ENCODE results near the gene TRAF3IP3. TPM values are rescaled to one million over a fixed set of nuclear protein-coding genes. Genes with fewer than 3 reads are reported as not detected.

Gene TRAF3IP3
- total RNA-seq, 4 donors from 2014 or later = 1.2 to 10.3 (median 1.9) TPM

- H3K27me3 ChIP-seq = peaks cover 0 to 12% (median 0%) of the 10 kb centered on the region in 4 donors
- peaks cover 0 to 41% (median 6%) of the 10 kb centered on the region in 3 donors for H3K36me3 ChIP-seq
- intact Hi-C loops (cut with DNase I) = no loop called here
- H3K4me3 ChIP-seq = peak overlapping the region in 2 of 4 donors; percentile 72 to 79
- no peak for TF ChIP-seq CTCF (IDR thresholded peaks at IDR 0.05)
- no peak for TF ChIP-seq POLR2A (IDR thresholded peaks at IDR 0.05)
- peaks cover 2 to 89% (median 11%) of the 10 kb centered on the region in 3 donors for H3K4me1 ChIP-seq
- 60 to 68% methylated on average over 4 of the region's 4 CpGs for WGBS, 2 donors
- H3K27ac ChIP-seq = peak overlapping the region in 3 of 4 donors; percentile 18 to 98 (median 37)
- DNase-seq = no peak
- H3K9me3 ChIP-seq = no peaks in the 10 kb centered on the region
Measured at GRCh38 chr1:209802117-209802779, 46.4 kb downstream of the TRAF3IP3 start.

DNA sequence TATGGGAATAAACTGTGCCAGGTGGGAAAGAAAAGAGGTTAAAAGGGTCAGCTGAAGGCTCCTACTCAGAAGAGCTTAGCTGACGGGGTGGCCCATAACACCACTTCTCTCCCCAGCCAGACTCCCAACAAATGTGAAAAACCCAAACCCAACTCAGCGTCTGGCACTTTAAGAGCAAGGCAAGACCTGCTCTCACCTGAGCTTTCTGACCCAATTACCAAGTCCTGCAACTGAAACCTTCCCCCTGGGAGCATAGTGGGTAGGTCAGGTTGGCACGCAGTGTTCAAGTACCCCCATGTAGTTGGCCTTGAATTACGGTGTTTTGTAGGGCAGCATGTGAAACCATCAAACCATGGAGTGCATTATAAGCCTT, 46.9 kb downstream of the TRAF3IP3 start:
- TF ChIP-seq POLR2A (IDR thresholded peaks at IDR 0.05) (no peak), CTCF (IDR thresholded peaks at IDR 0.05) (no peak)
- no peak for DNase-seq
- Histone ChIP-seq H3K4me3 (peak overlapping the region in 3 of 4 donors; percentile 72 to 79 (median 77)), H3K4me1 (peaks cover 6 to 90% (median 7%) of the 10 kb centered on the region in 3 donors), H3K36me3 (peaks cover 0 to 36% (median 6%) of the 10 kb centered on the region in 3 donors), H3K27ac (peak overlapping the region in 3 of 4 donors; percentile 18 to 98 (median 37)), H3K9me3 (no peaks in the 10 kb centered on the region), H3K27me3 (peaks cover 0 to 12% (median 0%) of the 10 kb centered on the region in 4 donors)
- 61 to 73% methylated on average over 3 to 4 of the region's 4 CpGs for WGBS, 2 donors
- intact Hi-C loops (cut with DNase I) = no loop called here

- Histone ChIP-seq H3K36me3 (peaks cover 0 to 29% (median 6%) of the 10 kb centered on the region in 3 donors), H3K9me3 (no peaks in the 10 kb centered on the region), H3K27ac (peak overlapping the region in 3 of 4 donors; percentile 5 to 98 (median 18)), H3K4me1 (peaks cover 6 to 90% (median 11%) of the 10 kb centered on the region in 3 donors), H3K27me3 (peaks cover 0 to 12% (median 0%) of the 10 kb centered on the region in 4 donors), H3K4me3 (peak overlapping the region; percentile 1 to 79 (median 74))
- 38 to 40% methylated on average over 1 of the region's 1 CpG for WGBS, 2 donors
- DNase-seq = no peak
- intact Hi-C loops (cut with DNase I) = no loop called here
- TF ChIP-seq CTCF (IDR thresholded peaks at IDR 0.05) (no peak), POLR2A (IDR thresholded peaks at IDR 0.05) (no peak)
Measured at GRCh38 chr1:209803568-209803967, 47.7 kb downstream of the TRAF3IP3 start.

DNA sequence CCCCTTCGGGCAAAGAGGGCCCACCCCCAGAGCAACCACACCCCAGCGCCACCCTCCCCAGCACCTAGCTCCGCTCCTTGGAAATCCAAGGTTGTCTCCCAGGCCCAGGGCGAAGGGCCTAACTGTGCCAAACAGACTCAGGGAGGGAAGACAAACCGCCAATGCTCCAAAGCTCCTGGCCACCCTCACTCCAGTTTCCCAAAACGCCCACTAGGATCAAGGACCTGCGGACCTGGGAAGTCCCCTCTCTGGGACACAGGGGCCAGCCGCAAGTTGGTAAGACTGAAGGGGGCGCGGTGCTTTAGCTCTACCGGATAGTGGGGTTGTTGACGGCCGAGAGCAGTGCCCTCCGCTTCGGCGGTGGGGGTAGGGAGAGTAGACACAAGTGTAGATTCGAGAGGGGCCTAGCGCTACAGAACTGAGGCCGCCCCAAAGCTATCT, 49.5 kb downstream of the TRAF3IP3 start:
- peaks cover 6 to 89% (median 15%) of the 10 kb centered on the region in 3 donors for H3K4me1 ChIP-seq
- no peak for TF ChIP-seq CTCF (IDR thresholded peaks at IDR 0.05)
- no peak for TF ChIP-seq POLR2A (IDR thresholded peaks at IDR 0.05)
- H3K27ac ChIP-seq = peak overlapping the region; percentile 87 to 98 (median 97)
- 23 to 35% methylated on average over 10 to 15 of the region's 19 CpGs for WGBS, 2 donors
- H3K4me3 ChIP-seq = peak overlapping the region; percentile 60 to 79 (median 74)
- H3K9me3 ChIP-seq = no peaks in the 10 kb centered on the region
- H3K27me3 ChIP-seq = peaks cover 0 to 12% (median 0%) of the 10 kb centered on the region in 4 donors
- intact Hi-C loops (cut with DNase I) = no loop called here
- no peak for DNase-seq
- peaks cover 0 to 16% (median 0%) of the 10 kb centered on the region in 3 donors for H3K36me3 ChIP-seq

Data from esophagus squamous epithelium (tissue), 5 donors.